ENCODE measurements around the gene MPZL3.

MPZL3 gene

GRCh38 chr11:118264569-118265465 lies 12.7 kb upstream of the MPZL3 start:
- DNase-seq: no peak

GRCh38 chr11:118263695-118264568 lies 11.8 kb upstream of the MPZL3 start, which contains the start of gene MPZL2:
MPZL2 (minus strand) TSS chr11:118264297; CDS start chr11:118264153, 144 bp downstream.
- DNase-seq: no peak

- no peak for DNase-seq
Observed at GRCh38 chr11:118263112-118263511, 10.9 kb upstream of the MPZL3 start.

- DNase-seq: no peak
Observed at GRCh38 chr11:118260353-118260752, 8.2 kb upstream of the MPZL3 start.

- DNase-seq: no peak
Observed at GRCh38 chr11:118259138-118259537, 7.0 kb upstream of the MPZL3 start.

- DNase-seq: no peak
Observed at GRCh38 chr11:118258410-118258809, 6.2 kb upstream of the MPZL3 start.

- DNase-seq: no peak
Observed at GRCh38 chr11:118252688-118253087, 523 bp upstream of the MPZL3 start.

GRCh38 chr11:118247041-118247440 lies 5.1 kb downstream of the MPZL3 start:
- no peak for DNase-seq

- DNase-seq: no peak
Observed at GRCh38 chr11:118245936-118246562, 6.1 kb downstream of the MPZL3 start.

- DNase-seq: no peak
Observed at GRCh38 chr11:118243993-118244762, 8.0 kb downstream of the MPZL3 start.

GRCh38 chr11:118243161-118243560 lies 9.0 kb downstream of the MPZL3 start:
- no peak for DNase-seq

- no peak for DNase-seq
Observed at GRCh38 chr11:118241764-118242098, 10.4 kb downstream of the MPZL3 start.

- peak in 1 of 2 donors; percentile 52 for DNase-seq
Observed at GRCh38 chr11:118240999-118241763, 11.0 kb downstream of the MPZL3 start.

GRCh38 chr11:118239509-118240205 lies 12.5 kb downstream of the MPZL3 start:
- no peak for DNase-seq

GRCh38 chr11:118238929-118239328 lies 13.2 kb downstream of the MPZL3 start:
- DNase-seq: no peak

GRCh38 chr11:118238421-118238820 lies 13.7 kb downstream of the MPZL3 start:
- no peak for DNase-seq

- no peak for DNase-seq
Observed at GRCh38 chr11:118236170-118236569, 16.0 kb downstream of the MPZL3 start.

- DNase-seq: no peak
Observed at GRCh38 chr11:118234833-118235232, 17.3 kb downstream of the MPZL3 start.

GRCh38 chr11:118233850-118234249 lies 18.3 kb downstream of the MPZL3 start:
- DNase-seq: no peak

GRCh38 chr11:118233377-118233776 lies 18.8 kb downstream of the MPZL3 start:
- no peak for DNase-seq

GRCh38 chr11:118232659-118233058 lies 19.5 kb downstream of the MPZL3 start:
- no peak for DNase-seq

Measured in stimulated activated CD4-positive, alpha-beta T cell treated with anti-CD3 and anti-CD28 coated beads, Interleukin-2, amount 100 ng/mL, for 48 hours (primary cell).